Inflammatory macrophage treated with lipopolysaccharide for 1 hour (primary cell): Measurements from ENCODE around the gene COL15A1.
"Not testable (repeated sequence)": the region's sequence is repeated elsewhere in the genome, so short reads cannot be mapped to it uniquely, and the experiment has no call there.

Source experiments
- DNase-seq, 2 donors: peaks; one replicate each; pipeline ENCODE4 v3.0.0-alpha.2; 2020 to 2022

The COL15A1 gene

GRCh38 chr9:99092643-99093491 lies 149.2 kb downstream of the COL15A1 start:
- no peak for DNase-seq

- DNase-seq, result no peak
Measured at GRCh38 chr9:99093492-99093791, 149.7 kb downstream of the COL15A1 start.

- DNase-seq, result no peak
Measured at GRCh38 chr9:99095565-99095964, 151.9 kb downstream of the COL15A1 start.

DNA sequence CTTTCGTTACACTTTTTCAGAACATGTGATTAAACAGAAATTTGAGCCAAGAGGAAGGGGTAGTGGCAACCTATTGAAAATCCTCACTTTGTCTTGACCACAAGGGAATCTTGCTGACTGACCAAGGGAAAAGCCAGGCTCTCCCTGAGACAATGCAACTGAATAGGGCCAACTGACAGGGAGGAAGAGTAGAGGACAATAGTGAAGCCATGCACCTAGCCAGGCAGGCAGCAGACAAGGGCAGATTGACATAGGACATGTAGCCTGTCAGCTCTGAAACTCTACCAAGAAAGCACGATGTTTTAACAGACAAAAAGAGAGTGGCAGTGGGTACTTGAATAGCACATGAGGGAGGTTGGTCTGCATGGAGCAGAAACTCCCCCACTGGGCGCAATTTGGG lies 152.7 kb downstream of the COL15A1 start:
- DNase-seq, result no peak

DNA sequence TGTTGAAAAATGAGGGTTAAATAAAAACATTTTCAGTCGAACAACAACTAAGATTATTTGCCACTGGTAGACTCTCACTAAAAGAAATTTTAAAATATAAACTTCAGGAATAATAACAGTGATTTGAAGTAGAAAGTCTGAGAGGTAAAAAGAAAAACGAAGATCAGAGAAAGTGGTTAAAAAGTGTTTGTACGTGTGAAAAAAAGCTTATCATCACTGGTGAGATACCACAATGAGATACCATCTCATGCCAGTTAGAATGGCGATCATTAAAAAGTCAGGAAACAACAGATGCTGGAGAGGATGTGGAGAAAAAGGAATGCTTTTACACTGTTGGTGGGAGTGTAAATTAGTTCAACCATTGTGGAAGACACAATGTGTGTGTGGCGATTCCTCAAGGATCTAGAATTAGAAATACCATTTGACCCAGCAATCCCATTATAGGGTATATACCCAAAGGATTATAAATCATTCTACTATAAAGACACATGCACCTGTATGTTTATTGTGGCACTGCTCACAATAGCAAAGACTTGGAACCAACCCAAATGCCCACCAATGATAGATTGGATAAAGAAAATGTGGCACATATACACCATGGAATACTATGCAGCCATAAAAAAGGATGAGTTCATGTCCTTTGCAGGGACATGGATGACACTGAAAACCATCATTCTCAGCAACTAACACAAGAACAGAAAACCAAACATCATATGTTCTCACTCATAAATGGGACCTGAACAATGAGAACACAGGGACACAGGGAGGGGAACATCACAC lies 156.3 kb downstream of the COL15A1 start:
- not testable (repeated sequence) for DNase-seq

- DNase-seq, result no peak
Measured at GRCh38 chr9:99101271-99101670, 157.6 kb downstream of the COL15A1 start.

- no peak for DNase-seq
Measured at GRCh38 chr9:99101812-99102211, 158.1 kb downstream of the COL15A1 start.

GRCh38 chr9:99103054-99103895 lies 159.6 kb downstream of the COL15A1 start:
- no peak for DNase-seq

DNA sequence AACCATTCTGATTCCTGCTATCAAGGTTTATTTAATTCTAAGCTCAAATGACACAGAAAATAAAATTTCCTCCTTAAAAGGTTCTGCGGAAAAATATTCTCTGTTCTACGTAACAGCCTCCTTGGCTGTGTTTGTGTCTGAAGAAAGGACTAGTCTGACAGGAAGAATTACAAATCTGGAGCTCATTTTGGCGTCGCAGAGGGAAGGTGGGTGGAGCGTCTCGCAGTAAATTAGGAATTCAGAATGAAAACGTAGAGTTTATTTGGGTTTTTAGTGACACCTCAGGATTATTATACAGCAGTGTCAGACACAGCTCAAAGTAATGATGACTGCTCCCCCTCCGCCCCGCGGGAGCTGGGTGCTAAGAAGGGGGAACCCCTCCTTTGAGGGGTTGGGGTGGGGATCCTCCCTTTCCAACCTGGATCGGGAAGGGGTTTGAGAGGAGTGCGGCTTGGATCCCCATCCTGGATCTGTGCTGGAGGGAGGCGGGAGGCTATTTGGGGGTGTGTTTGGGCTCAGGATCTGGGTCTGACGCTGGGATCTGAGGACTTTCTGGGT lies 160.3 kb downstream of the COL15A1 start:
- DNase-seq, result peak; percentile 17 to 24

DNA sequence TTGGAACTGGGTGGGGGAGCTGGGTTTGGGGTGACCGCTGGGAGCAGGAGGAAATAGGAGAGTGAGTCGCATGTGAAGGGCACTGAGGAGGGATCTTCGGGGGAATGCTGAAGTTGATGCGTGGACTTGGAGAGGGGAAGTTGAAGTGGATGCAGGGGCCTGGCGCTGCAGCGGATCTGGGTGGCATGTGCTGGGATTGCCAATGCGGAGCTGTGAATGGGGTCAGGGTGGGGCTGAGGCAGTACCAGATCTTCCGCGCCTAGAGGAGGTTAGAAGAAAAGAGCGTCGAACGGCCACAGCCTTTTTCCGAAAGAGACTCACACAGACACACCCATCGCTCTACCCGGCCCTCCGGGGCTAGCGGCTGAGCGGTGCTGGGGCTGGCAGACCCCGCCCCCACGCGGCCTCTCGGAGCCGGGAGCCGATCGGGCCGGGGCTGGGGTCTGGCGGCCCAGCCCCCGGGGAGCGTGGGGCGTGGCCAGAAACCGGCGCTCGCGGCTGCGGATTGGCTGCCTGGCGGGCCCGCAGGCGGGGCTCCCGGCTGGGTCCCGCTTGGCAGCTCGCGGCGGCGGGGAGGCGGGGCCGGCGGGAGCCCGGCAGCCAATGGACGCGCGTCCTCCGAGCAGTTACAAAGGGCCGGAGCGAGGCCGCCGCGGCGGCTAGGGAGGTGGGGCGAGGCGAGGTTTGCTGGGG lies 160.9 kb downstream of the COL15A1 start, which contains the start of gene TGFBR1:
TSS of gene TGFBR1 (plus strand) at position 655 of the 693 bp plus-strand sequence. CDS start 93 bp downstream, outside the sequence.
- peak; percentile 91 to 92 for DNase-seq

- peak; percentile 86 for DNase-seq
Measured at GRCh38 chr9:99105152-99106043, 161.7 kb downstream of the COL15A1 start.

DNA sequence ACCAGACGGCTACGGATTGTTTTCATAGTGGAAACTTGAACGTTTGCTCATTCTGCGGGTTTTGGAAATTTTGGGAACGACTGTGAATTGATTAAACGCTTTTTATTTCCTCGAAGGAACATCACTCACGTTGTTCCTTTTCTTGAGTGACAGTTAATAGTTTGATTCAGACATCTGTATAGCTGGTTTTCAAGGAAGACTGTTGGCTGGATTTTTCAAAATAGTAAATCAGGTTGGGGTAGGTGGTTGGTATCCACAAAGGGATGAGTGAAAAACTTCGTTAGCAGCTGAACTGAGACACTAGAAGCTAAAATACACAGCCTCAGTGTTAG lies 162.3 kb downstream of the COL15A1 start:
- DNase-seq, result peak in 1 of 2 donors; percentile 39

DNA sequence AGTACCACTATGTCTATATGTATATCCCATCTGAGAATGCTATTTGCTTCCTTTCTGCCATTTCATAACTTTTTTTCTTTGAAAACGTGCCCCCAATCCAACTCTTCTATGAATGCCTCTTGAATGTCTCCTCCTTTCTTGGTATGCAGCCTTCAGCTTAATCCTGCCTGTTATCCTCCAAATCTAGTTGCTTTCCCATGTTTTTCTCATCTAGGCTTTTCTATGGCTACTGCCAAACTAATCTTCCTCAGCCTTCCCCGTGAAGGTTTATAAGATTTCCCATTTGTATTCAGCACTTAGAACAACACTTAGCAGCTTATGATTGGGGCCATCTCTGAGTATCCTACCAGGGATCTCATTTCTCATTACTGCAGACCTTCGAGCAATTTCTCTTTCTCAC lies 163.7 kb downstream of the COL15A1 start:
- no peak for DNase-seq

DNA sequence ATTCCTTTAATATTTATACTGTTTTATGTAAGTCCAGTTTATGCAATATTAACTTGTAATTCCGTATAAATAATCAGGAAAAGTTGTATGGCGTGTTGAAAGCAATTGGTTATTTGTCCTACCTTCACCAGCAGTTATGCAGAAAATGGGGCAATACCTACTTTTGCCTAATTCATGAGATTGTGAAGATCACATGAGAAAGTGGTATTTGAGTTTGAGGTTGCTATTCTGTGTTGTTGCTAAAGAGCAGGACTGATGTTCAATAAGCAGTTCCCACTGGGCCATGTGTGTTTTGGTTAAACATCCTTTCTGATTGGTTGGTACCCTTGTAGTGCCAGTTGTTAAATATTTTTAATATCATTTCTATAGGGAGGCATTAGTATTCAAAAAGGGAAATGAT lies 164.4 kb downstream of the COL15A1 start:
- DNase-seq, result no peak

GRCh38 chr9:99109522-99109921 lies 165.8 kb downstream of the COL15A1 start:
- DNase-seq, result peak; percentile 82 to 88

DNA sequence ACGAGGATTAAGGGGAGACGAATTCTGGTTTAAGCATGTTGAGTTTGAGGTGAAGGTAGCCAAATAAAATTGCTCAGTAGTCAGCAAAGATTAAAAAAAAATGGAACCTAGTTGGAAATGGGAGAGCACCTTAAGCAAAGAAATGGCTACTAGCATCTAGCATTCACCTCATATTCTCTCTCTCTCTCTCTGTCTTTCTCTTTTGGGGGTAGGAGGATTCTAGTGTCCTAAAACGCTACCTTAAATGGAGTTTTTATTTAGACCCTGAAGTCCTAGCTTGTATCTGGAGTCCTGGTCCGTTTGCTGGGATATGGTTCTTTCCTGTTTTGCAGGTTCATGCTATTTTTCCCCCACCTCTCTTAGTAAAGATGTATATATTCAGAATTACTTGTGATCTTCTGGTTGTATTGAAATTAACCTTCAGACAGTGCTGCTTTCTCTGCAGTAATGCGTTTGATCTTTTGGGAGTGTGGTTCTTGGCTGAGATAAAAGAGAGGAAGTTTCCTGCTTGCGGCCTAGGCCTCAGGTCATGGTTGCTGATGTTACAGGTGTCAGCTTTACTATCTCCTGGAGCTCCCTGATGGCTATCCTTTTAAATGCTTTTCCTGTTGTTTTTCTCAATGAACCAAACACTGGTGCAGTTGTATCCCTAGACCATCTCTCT lies 169.2 kb downstream of the COL15A1 start:
- DNase-seq, result no peak

DNA sequence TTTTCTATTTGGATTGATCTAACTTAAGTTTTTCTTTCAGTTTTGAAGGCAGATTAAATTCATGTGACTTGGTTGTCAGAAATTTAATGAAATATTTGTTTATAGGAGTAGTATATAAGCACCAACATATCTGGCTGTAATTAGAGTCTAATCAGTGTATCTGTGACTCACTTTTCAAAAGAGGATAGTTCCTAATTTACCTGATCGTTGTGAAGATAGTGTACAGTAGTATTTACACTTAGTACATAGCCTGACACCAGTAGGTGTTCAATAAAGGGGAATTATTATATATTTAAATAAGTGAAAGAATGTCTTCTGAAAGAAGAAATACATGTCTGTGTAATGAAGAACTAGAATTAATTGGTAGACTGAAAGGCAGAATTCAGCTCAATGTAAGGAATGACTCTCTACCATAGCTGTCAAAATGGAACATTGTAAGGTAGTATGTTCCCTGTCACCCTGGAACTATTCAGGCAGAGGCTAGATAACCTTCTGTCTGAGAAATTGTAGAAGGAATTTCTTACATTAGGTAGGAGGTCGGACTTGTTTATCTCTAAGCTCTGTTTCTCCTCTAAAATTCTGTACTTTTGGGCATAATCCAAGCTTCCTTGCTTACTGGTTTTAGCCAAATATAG lies 169.8 kb downstream of the COL15A1 start:
- DNase-seq, result no peak

- DNase-seq, result no peak
Measured at GRCh38 chr9:99114049-99114440, 170.3 kb downstream of the COL15A1 start.

- no peak for DNase-seq
Measured at GRCh38 chr9:99114846-99115500, 171.3 kb downstream of the COL15A1 start.

- DNase-seq, result no peak
Measured at GRCh38 chr9:99116003-99116411, 172.3 kb downstream of the COL15A1 start.
